SK-N-DZ (cell line): ENCODE data around the gene ZMYND19.
"Not testable (repeated sequence)": the region's sequence is repeated elsewhere in the genome, so short reads cannot be mapped to it uniquely, and the experiment has no call there.

Experiments
- DNase-seq: peaks from one replicate; pipeline ENCODE4 v3.0.0-alpha.2; 2015; ENCODE audit warnings: low spot score
- small RNA-seq, 2 experiments: library from RNA; depleted of rRNA; stranded (forward); fragments of <200 nt; gene quantifications; one replicate each; pipeline ENCODE3, GENCODE V24; 2014

ZMYND19 gene

DNA sequence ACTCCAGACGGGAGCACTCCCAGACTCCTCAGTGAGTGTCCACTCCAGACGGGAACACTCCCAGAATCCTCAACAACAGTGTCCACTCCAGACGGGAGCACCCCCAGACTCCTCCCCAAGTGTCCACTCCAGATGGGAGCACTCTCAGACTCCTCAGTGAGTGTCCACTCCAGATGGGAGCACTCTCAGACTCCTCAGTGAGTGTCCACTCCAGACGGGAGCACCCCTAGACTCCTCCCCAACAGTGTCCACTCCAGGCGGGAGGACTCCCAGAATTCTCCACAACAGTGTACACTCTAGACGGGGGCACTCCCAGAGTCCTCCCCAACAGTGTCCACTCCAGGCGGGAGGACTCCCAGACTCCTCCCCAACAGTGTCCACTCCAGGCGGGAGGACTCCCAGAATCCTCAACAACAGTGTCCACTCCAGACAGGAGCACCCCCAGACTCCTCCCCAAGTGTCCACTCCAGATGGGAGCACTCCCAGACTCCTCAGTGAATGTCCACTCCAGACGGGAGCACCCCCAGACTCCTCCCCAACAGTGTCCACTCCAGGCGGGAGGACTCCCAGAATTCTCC lies 57.3 kb downstream of the ZMYND19 start:
- DNase-seq = not testable (repeated sequence)

Small RNA genes within 50 kb of the gene (small RNA-seq; reads per million reads assigned to genes)
- 0 reads per million in 2 experiments for gene RF00017
